ENCODE measurements around the gene TTC34.

Gene TTC34

GRCh38 chr1:2636733-2637132, 164.8 kb downstream of the TTC34 start:
- H3K4me1 ChIP-seq (ENCODE audit: control insufficient read depth, insufficient read depth, low read length, poor library complexity, severe bottlenecking): no peaks in the 10 kb centered on the region
- H3K36me3 ChIP-seq (ENCODE audit: control insufficient read depth, insufficient read depth, low read length): no peaks in the 10 kb centered on the region
- H3K4me3 ChIP-seq (ENCODE audit: extremely low read depth, insufficient read depth, low read length, poor library complexity, severe bottlenecking): no peak overlapping the region
- 85 to 88% methylated on average over 7 of the region's 7 CpGs for WGBS, 2 experiments (ENCODE audit: insufficient coverage in 2 of 2)
- peaks cover 12% of the 10 kb centered on the region for H3K9me3 ChIP-seq (ENCODE audit: control insufficient read depth, low read length)
- H3K27ac ChIP-seq (ENCODE audit: low read depth, low read length, severe bottlenecking): no peak overlapping the region

- Histone ChIP-seq H3K9me3 (ENCODE audit: control insufficient read depth, low read length) (peaks cover 12% of the 10 kb centered on the region), H3K36me3 (ENCODE audit: control insufficient read depth, insufficient read depth, low read length) (no peaks in the 10 kb centered on the region), H3K4me1 (ENCODE audit: control insufficient read depth, insufficient read depth, low read length, poor library complexity, severe bottlenecking) (no peaks in the 10 kb centered on the region), H3K4me3 (ENCODE audit: extremely low read depth, insufficient read depth, low read length, poor library complexity, severe bottlenecking) (no peak overlapping the region), H3K27ac (ENCODE audit: low read depth, low read length, severe bottlenecking) (no peak overlapping the region)
- WGBS, 2 experiments (ENCODE audit: insufficient coverage in 2 of 2): 80 to 86% methylated on average over 8 of the region's 10 CpGs
These were observed 166.0 kb downstream of the TTC34 start for GRCh38 chr1:2635361-2636010.

GRCh38 chr1:2633936-2634491, 167.5 kb downstream of the TTC34 start:
- WGBS, 2 experiments (ENCODE audit: insufficient coverage in 2 of 2): 86 to 93% methylated on average over 8 of the region's 8 CpGs
- Histone ChIP-seq H3K4me1 (ENCODE audit: control insufficient read depth, insufficient read depth, low read length, poor library complexity, severe bottlenecking) (no peaks in the 10 kb centered on the region), H3K9me3 (ENCODE audit: control insufficient read depth, low read length) (peaks cover 12% of the 10 kb centered on the region), H3K4me3 (ENCODE audit: extremely low read depth, insufficient read depth, low read length, poor library complexity, severe bottlenecking) (no peak overlapping the region), H3K36me3 (ENCODE audit: control insufficient read depth, insufficient read depth, low read length) (no peaks in the 10 kb centered on the region), H3K27ac (ENCODE audit: low read depth, low read length, severe bottlenecking) (no peak overlapping the region)

GRCh38 chr1:2633366-2633935, 168.0 kb downstream of the TTC34 start:
- Histone ChIP-seq H3K4me3 (ENCODE audit: extremely low read depth, insufficient read depth, low read length, poor library complexity, severe bottlenecking) (no peak overlapping the region), H3K9me3 (ENCODE audit: control insufficient read depth, low read length) (peaks cover 12% of the 10 kb centered on the region), H3K4me1 (ENCODE audit: control insufficient read depth, insufficient read depth, low read length, poor library complexity, severe bottlenecking) (no peaks in the 10 kb centered on the region), H3K27ac (ENCODE audit: low read depth, low read length, severe bottlenecking) (no peak overlapping the region), H3K36me3 (ENCODE audit: control insufficient read depth, insufficient read depth, low read length) (no peaks in the 10 kb centered on the region)
- WGBS, 2 experiments (ENCODE audit: insufficient coverage in 2 of 2): 79 to 89% methylated on average over 11 to 12 of the region's 12 CpGs

GRCh38 chr1:2632561-2633361, 168.7 kb downstream of the TTC34 start, which contains the start of gene MMEL1:
MMEL1 (minus strand) TSS chr1:2633016; CDS start chr1:2629484, 3,532 bp downstream.
- Histone ChIP-seq H3K27ac (ENCODE audit: low read depth, low read length, severe bottlenecking) (no peak within 1 kb of the TSS), H3K36me3 (ENCODE audit: control insufficient read depth, insufficient read depth, low read length) (no peaks in the 10 kb centered on the region)
- WGBS, 2 experiments (ENCODE audit: insufficient coverage in 2 of 2): 68 to 75% methylated on average over 10 to 11 of the region's 16 CpGs

GRCh38 chr1:2632051-2632430, 169.5 kb downstream of the TTC34 start:
- Histone ChIP-seq H3K4me3 (ENCODE audit: extremely low read depth, insufficient read depth, low read length, poor library complexity, severe bottlenecking) (no peak overlapping the region), H3K36me3 (ENCODE audit: control insufficient read depth, insufficient read depth, low read length) (no peaks in the 10 kb centered on the region), H3K4me1 (ENCODE audit: control insufficient read depth, insufficient read depth, low read length, poor library complexity, severe bottlenecking) (no peaks in the 10 kb centered on the region), H3K9me3 (ENCODE audit: control insufficient read depth, low read length) (peaks cover 9% of the 10 kb centered on the region), H3K27ac (ENCODE audit: low read depth, low read length, severe bottlenecking) (no peak overlapping the region)
- WGBS, 2 experiments (ENCODE audit: insufficient coverage in 2 of 2): 79 to 91% methylated on average over 5 to 7 of the region's 8 CpGs

More at GRCh38 chr1:2632561-2633361, 168.7 kb downstream of the TTC34 start, which contains the start of gene MMEL1:
- Histone ChIP-seq H3K4me1 (ENCODE audit: control insufficient read depth, insufficient read depth, low read length, poor library complexity, severe bottlenecking) (no peaks in the 10 kb centered on the region), H3K9me3 (ENCODE audit: control insufficient read depth, low read length) (peaks cover 12% of the 10 kb centered on the region), H3K4me3 (ENCODE audit: extremely low read depth, insufficient read depth, low read length, poor library complexity, severe bottlenecking) (no peak within 1 kb of the TSS)

GRCh38 chr1:2631136-2632050, 170.1 kb downstream of the TTC34 start:
- H3K36me3 ChIP-seq (ENCODE audit: control insufficient read depth, insufficient read depth, low read length): no peaks in the 10 kb centered on the region

GRCh38 chr1:2630498-2631135, 170.9 kb downstream of the TTC34 start:
- H3K4me3 ChIP-seq (ENCODE audit: extremely low read depth, insufficient read depth, low read length, poor library complexity, severe bottlenecking): no peak overlapping the region

More at GRCh38 chr1:2631136-2632050, 170.1 kb downstream of the TTC34 start:
- Histone ChIP-seq H3K9me3 (ENCODE audit: control insufficient read depth, low read length) (peaks cover 3% of the 10 kb centered on the region), H3K27ac (ENCODE audit: low read depth, low read length, severe bottlenecking) (no peak overlapping the region), H3K4me1 (ENCODE audit: control insufficient read depth, insufficient read depth, low read length, poor library complexity, severe bottlenecking) (no peaks in the 10 kb centered on the region), H3K4me3 (ENCODE audit: extremely low read depth, insufficient read depth, low read length, poor library complexity, severe bottlenecking) (no peak overlapping the region)
- WGBS, 2 experiments (ENCODE audit: insufficient coverage in 2 of 2): 89% methylated on average over 20 to 22 of the region's 24 CpGs

GRCh38 chr1:2629627-2630497, 171.6 kb downstream of the TTC34 start:
- Histone ChIP-seq H3K9me3 (ENCODE audit: control insufficient read depth, low read length) (no peaks in the 10 kb centered on the region), H3K36me3 (ENCODE audit: control insufficient read depth, insufficient read depth, low read length) (no peaks in the 10 kb centered on the region), H3K27ac (ENCODE audit: low read depth, low read length, severe bottlenecking) (no peak overlapping the region), H3K4me1 (ENCODE audit: control insufficient read depth, insufficient read depth, low read length, poor library complexity, severe bottlenecking) (no peaks in the 10 kb centered on the region), H3K4me3 (ENCODE audit: extremely low read depth, insufficient read depth, low read length, poor library complexity, severe bottlenecking) (no peak overlapping the region)
- 88 to 92% methylated on average over 19 of the region's 23 CpGs for WGBS, 2 experiments (ENCODE audit: insufficient coverage in 2 of 2)

More at GRCh38 chr1:2630498-2631135, 170.9 kb downstream of the TTC34 start:
- no peak overlapping the region for H3K27ac ChIP-seq (ENCODE audit: low read depth, low read length, severe bottlenecking)
- no peaks in the 10 kb centered on the region for H3K36me3 ChIP-seq (ENCODE audit: control insufficient read depth, insufficient read depth, low read length)
- 87 to 92% methylated on average over 25 to 34 of the region's 35 CpGs for WGBS, 2 experiments (ENCODE audit: insufficient coverage in 2 of 2)
- no peaks in the 10 kb centered on the region for H3K4me1 ChIP-seq (ENCODE audit: control insufficient read depth, insufficient read depth, low read length, poor library complexity, severe bottlenecking)
- no peaks in the 10 kb centered on the region for H3K9me3 ChIP-seq (ENCODE audit: control insufficient read depth, low read length)
